ENCODE measurements around the gene TAS2R4.
A peak's percentile ranks its signal among the peaks of the same experiment; 100 is the strongest.
"Not testable (repeated sequence)": the region's sequence is repeated elsewhere in the genome, so short reads cannot be mapped to it uniquely, and the experiment has no call there.

TAS2R4 gene

GRCh38 chr7:141776374-141776773, at the start of gene TAS2R4:
Gene TAS2R4 (plus strand): TSS chr7:141776674. CDS start chr7:141778489, 1,815 bp downstream.
- no peak for DNase-seq (ENCODE audit: low read depth)

- no peak for DNase-seq (ENCODE audit: low read depth)
Observed at GRCh38 chr7:141729020-141729419, 47.5 kb upstream of the TAS2R4 start.

GRCh38 chr7:141731476-141732149, 44.9 kb upstream of the TAS2R4 start:
- no peak for DNase-seq (ENCODE audit: low read depth)

- DNase-seq (ENCODE audit: low read depth) = no peak
Observed at GRCh38 chr7:141737118-141737835, 39.2 kb upstream of the TAS2R4 start.

GRCh38 chr7:141737836-141738591, 38.5 kb upstream of the TAS2R4 start, which contains the start of gene SSBP1:
Gene SSBP1 (plus strand): TSS chr7:141738358. CDS start chr7:141739167, 809 bp downstream.
- DNase-seq (ENCODE audit: low read depth) = peak; percentile 84

GRCh38 chr7:141738592-141739013, 37.9 kb upstream of the TAS2R4 start:
- no peak for DNase-seq (ENCODE audit: low read depth)

GRCh38 chr7:141739250-141739649, 37.2 kb upstream of the TAS2R4 start:
- no peak for DNase-seq (ENCODE audit: low read depth)

- no peak for DNase-seq (ENCODE audit: low read depth)
Observed at GRCh38 chr7:141742229-141742628, 34.2 kb upstream of the TAS2R4 start.

GRCh38 chr7:141744131-141744530, 32.3 kb upstream of the TAS2R4 start:
- DNase-seq (ENCODE audit: low read depth) = no peak

- DNase-seq (ENCODE audit: low read depth) = no peak
Observed at GRCh38 chr7:141748396-141748795, 28.1 kb upstream of the TAS2R4 start.

GRCh38 chr7:141751904-141752303, 24.6 kb upstream of the TAS2R4 start:
- not testable (repeated sequence) for DNase-seq (ENCODE audit: low read depth)

- DNase-seq (ENCODE audit: low read depth) = no peak
Observed at GRCh38 chr7:141752634-141753033, 23.8 kb upstream of the TAS2R4 start.

- DNase-seq (ENCODE audit: low read depth) = no peak
Observed at GRCh38 chr7:141754939-141755338, 21.5 kb upstream of the TAS2R4 start.

- no peak for DNase-seq (ENCODE audit: low read depth)
Observed at GRCh38 chr7:141763797-141764196, 12.7 kb upstream of the TAS2R4 start, which contains the start of gene TAS2R3. Gene TAS2R3 (plus strand): TSS chr7:141764097. CDS start chr7:141764159, 62 bp downstream.

- not testable (repeated sequence) for DNase-seq (ENCODE audit: low read depth)
Observed at GRCh38 chr7:141770083-141770583, 6.3 kb upstream of the TAS2R4 start.

- peak; percentile 10 for DNase-seq (ENCODE audit: low read depth)
Observed at GRCh38 chr7:141785706-141786552, 9.5 kb downstream of the TAS2R4 start.

GRCh38 chr7:141788296-141788695, 11.8 kb downstream of the TAS2R4 start:
- no peak for DNase-seq (ENCODE audit: low read depth)

- DNase-seq (ENCODE audit: low read depth) = no peak
Observed at GRCh38 chr7:141789917-141790316, 13.4 kb downstream of the TAS2R4 start, which contains the start of gene TAS2R5. Gene TAS2R5 (plus strand): TSS chr7:141790217. CDS start chr7:141790362, 145 bp downstream.

GRCh38 chr7:141792526-141792925, 16.1 kb downstream of the TAS2R4 start:
- DNase-seq (ENCODE audit: low read depth) = no peak

GRCh38 chr7:141820067-141820466, 43.6 kb downstream of the TAS2R4 start:
- no peak for DNase-seq (ENCODE audit: low read depth)

GRCh38 chr7:141822432-141822831, 46.0 kb downstream of the TAS2R4 start:
- not testable (repeated sequence) for DNase-seq (ENCODE audit: low read depth)

Data from stimulated activated CD8-positive, alpha-beta memory T cell treated with anti-CD3 and anti-CD28 coated beads, Interleukin-12 subunit alpha, Interleukin-12 subunit beta, amount 100 ng/mL, for 1 hour (primary cell).